Keratinocyte (primary cell): ENCODE results near the gene TNP2. TPM values are rescaled to one million over a fixed set of nuclear protein-coding genes. Genes with fewer than 3 reads are reported as not detected.
"Not testable (repeated sequence)": the region's sequence is repeated elsewhere in the genome, so short reads cannot be mapped to it uniquely, and the experiment has no call there.

ENCODE experiments used
- DNase-seq: peaks from one replicate; pipeline ENCODE4 v3.0.0-alpha.2; 2011; ENCODE audit warnings: low read depth, missing footprints, low spot score
- FAIRE-seq: peaks from 2 replicates; lab custom pipeline; 2011; peaks lifted over from hg19 to GRCh38; lab: Jason Lieb, UNC
- H2AFZ ChIP-seq: 2 replicates; pipeline ENCODE4 v1.6.0; 2012; ENCODE audit warnings: low read length, control low read depth, inconsistent platforms; ENCODE audit not compliant: control insufficient read depth
- H3K27ac ChIP-seq: 2 replicates; pipeline ENCODE4 v1.5.1; 2011; ENCODE audit warnings: low read length; ENCODE audit not compliant: control insufficient read depth, insufficient read depth
- H3K27me3 ChIP-seq: 3 replicates; pipeline ENCODE4 v1.6.0; 2011; ENCODE audit warnings: low read length; ENCODE audit not compliant: control insufficient read depth, insufficient read depth; ENCODE audit errors: extremely low read depth
- H3K36me3 ChIP-seq, 2 experiments: 2 replicates in 1 of 2; 3 replicates in 1 of 2; pipeline ENCODE4 v1.5.1; 2011; ENCODE audit warnings: low read length in 2 of 2, mild to moderate bottlenecking in 1 of 2; ENCODE audit not compliant: control insufficient read depth in 2 of 2, insufficient read depth in 2 of 2; ENCODE audit errors: extremely low read depth in 1 of 2
- H3K4me1 ChIP-seq: 3 replicates; pipeline ENCODE4 v1.5.1; 2011; ENCODE audit warnings: low read length; ENCODE audit not compliant: control insufficient read depth, insufficient read depth; ENCODE audit errors: extremely low read depth
- H3K4me2 ChIP-seq: 3 replicates; pipeline ENCODE4 v1.6.0; 2011; ENCODE audit warnings: low read depth, low read length; ENCODE audit not compliant: control insufficient read depth, insufficient read depth; ENCODE audit errors: extremely low read depth
- H3K4me3 ChIP-seq, 3 experiments: fragments of 200-600 bp in 1 of 3; sonication (generic) in 1 of 3; 2 replicates in 2 of 3; 3 replicates in 1 of 3; pipeline ENCODE4 v1.5.1; 2011 to 2016; ENCODE audit warnings: low read length in 3 of 3, mild to moderate bottlenecking in 3 of 3, control low read depth in 2 of 3, inconsistent platforms in 1 of 3, low read depth in 1 of 3, mixed read lengths in 1 of 3, mixed run types in 1 of 3, moderate library complexity in 1 of 3; ENCODE audit not compliant: control insufficient read depth in 2 of 3, insufficient read depth in 2 of 3; ENCODE audit errors: extremely low read depth in 1 of 3
- H3K79me2 ChIP-seq: 2 replicates; pipeline ENCODE4 v1.6.0; 2012; ENCODE audit warnings: low read length; ENCODE audit not compliant: control insufficient read depth, insufficient read depth
- H3K9ac ChIP-seq: 3 replicates; pipeline ENCODE4 v1.6.0; 2011; ENCODE audit warnings: low read length; ENCODE audit not compliant: control insufficient read depth, insufficient read depth; ENCODE audit errors: extremely low read depth
- H3K9me1 ChIP-seq: 3 replicates; pipeline ENCODE4 v1.6.0; 2011; ENCODE audit warnings: low read length; ENCODE audit not compliant: control insufficient read depth, insufficient read depth; ENCODE audit errors: extremely low read depth
- H3K9me3 ChIP-seq: 2 replicates; pipeline ENCODE4 v1.5.1; 2012; ENCODE audit warnings: low read depth, low read length; ENCODE audit not compliant: control insufficient read depth
- H4K20me1 ChIP-seq: 3 replicates; pipeline ENCODE4 v1.6.0; 2011; ENCODE audit warnings: low read length; ENCODE audit not compliant: control insufficient read depth, insufficient read depth; ENCODE audit errors: extremely low read depth
- CTCF ChIP-seq, 3 experiments: IDR thresholded peaks in 1 of 3; conservative IDR thresholded peaks in 1 of 3; optimal IDR thresholded peaks in 1 of 3; 2 replicates in 2 of 3; 3 replicates in 1 of 3; pipeline versions ENCODE3 to v1.5.1; 2011; ENCODE audit warnings: low read length in 3 of 3, mild to moderate bottlenecking in 3 of 3, moderate library complexity in 2 of 3, control low read depth in 1 of 3, inconsistent platforms in 1 of 3; ENCODE audit not compliant: insufficient read depth in 2 of 3; ENCODE audit errors: extremely low read depth in 1 of 3
- EZH2 ChIP-seq: IDR thresholded peaks from one replicate; pipeline ENCODE4 v1.6.1; 2012; ENCODE audit warnings: inconsistent platforms, mild to moderate bottlenecking, low read length, moderate library complexity
- dilution Hi-C: fragments of 300-500 bp; cut with MboI; formaldehyde crosslinking; loops from one replicate; pipeline ENCODE4 v1.7.0; 2020; ENCODE audit warnings: low sequenced_read_pairs; ENCODE audit not compliant: extremely low pct_ligation_motif_present
- polyA plus RNA-seq, 5 experiments: library from polyadenylated mRNA; depleted of rRNA in 3 of 5; stranded (reverse) in 3 of 5; stranded (forward) in 1 of 5; unstranded in 1 of 5; fragments of >200 nt; gene quantifications; 1 replicate in 1 of 5; 2 replicates in 3 of 5; 3 replicates in 1 of 5; pipeline versions ENCODE4 v1.2.1 to v1.2.3, GENCODE V29; 2011 to 2012; ENCODE audit warnings: missing spikeins in 2 of 5, low read depth in 1 of 5, low replicate concordance in 1 of 5

TNP2 gene
- polyA plus RNA-seq, 1 donor (not counting 4 experiments of a cell fraction or from before 2014, with no cell fraction given) = not detected

GRCh38 chr16:11224894-11225676, 44.0 kb downstream of the TNP2 start:
- no peak overlapping the region for H3K4me3 ChIP-seq
- TF ChIP-seq CTCF (optimal IDR thresholded peaks at IDR 0.05 in 1 of 3, IDR thresholded peaks at IDR 0.05 in 1 of 3, conservative IDR thresholded peaks at IDR 0.05 in 1 of 3; ENCODE audit: extremely low read depth in 1 of 3, insufficient read depth in 2 of 3, low read length in 3 of 3) (no peak), EZH2 (no peak)
- H3K9me1 ChIP-seq = no peaks in the 10 kb centered on the region
- no peaks in the 10 kb centered on the region for H4K20me1 ChIP-seq
- dilution Hi-C loops = no loop called here
- no peak for FAIRE-seq
- no peak overlapping the region for H2AFZ ChIP-seq
- no peaks in the 10 kb centered on the region for H3K79me2 ChIP-seq
- no peaks in the 10 kb centered on the region for H3K27me3 ChIP-seq
- no peak overlapping the region for H3K9ac ChIP-seq
- no peaks in the 10 kb centered on the region for H3K36me3 ChIP-seq
- no peak overlapping the region for H3K27ac ChIP-seq
- no peaks in the 10 kb centered on the region for H3K9me3 ChIP-seq
- H3K4me2 ChIP-seq = no peak overlapping the region
- no peak for DNase-seq
- no peaks in the 10 kb centered on the region for H3K4me1 ChIP-seq

GRCh38 chr16:11224096-11224893, 44.8 kb downstream of the TNP2 start:
- DNase-seq (no peak), FAIRE-seq (no peak)
- H3K4me3 ChIP-seq = no peak overlapping the region
- no peaks in the 10 kb centered on the region for H3K79me2 ChIP-seq
- no peaks in the 10 kb centered on the region for H3K4me1 ChIP-seq
- no peak overlapping the region for H3K27ac ChIP-seq
- TF ChIP-seq EZH2 (no peak), CTCF (optimal IDR thresholded peaks at IDR 0.05 in 1 of 3, IDR thresholded peaks at IDR 0.05 in 1 of 3, conservative IDR thresholded peaks at IDR 0.05 in 1 of 3; ENCODE audit: extremely low read depth in 1 of 3, insufficient read depth in 2 of 3, low read length in 3 of 3) (no peak)
- H3K9ac ChIP-seq = no peak overlapping the region
- H3K27me3 ChIP-seq = no peaks in the 10 kb centered on the region
- no peak overlapping the region for H3K4me2 ChIP-seq
- no peaks in the 10 kb centered on the region for H3K9me1 ChIP-seq
- dilution Hi-C loops = no loop called here
- H3K9me3 ChIP-seq = no peaks in the 10 kb centered on the region
- H4K20me1 ChIP-seq = no peaks in the 10 kb centered on the region
- H2AFZ ChIP-seq = no peak overlapping the region
- H3K36me3 ChIP-seq = no peaks in the 10 kb centered on the region

GRCh38 chr16:11220507-11220906, 48.6 kb downstream of the TNP2 start:
- dilution Hi-C loops, FAIRE-seq: not testable (repeated sequence)

More at GRCh38 chr16:11220507-11220906, 48.6 kb downstream of the TNP2 start:
- not testable (repeated sequence) for DNase-seq, H3K27ac ChIP-seq, H3K4me3 ChIP-seq, H3K4me2 ChIP-seq, H4K20me1 ChIP-seq, H3K27me3 ChIP-seq, H3K9ac ChIP-seq, H2AFZ ChIP-seq, H3K79me2 ChIP-seq, H3K36me3 ChIP-seq, H3K9me1 ChIP-seq, H3K9me3 ChIP-seq, H3K4me1 ChIP-seq
